ENCODE measurements around the gene FIGNL2. TPM values are rescaled to one million over a fixed set of nuclear protein-coding genes. Genes with fewer than 3 reads are reported as not detected.

The FIGNL2 gene
- total and polyA plus RNA-seq, 2 of the 4 experiments (the other 2 are of a cell fraction) = under 0.01 to 0.12 TPM

DNA sequence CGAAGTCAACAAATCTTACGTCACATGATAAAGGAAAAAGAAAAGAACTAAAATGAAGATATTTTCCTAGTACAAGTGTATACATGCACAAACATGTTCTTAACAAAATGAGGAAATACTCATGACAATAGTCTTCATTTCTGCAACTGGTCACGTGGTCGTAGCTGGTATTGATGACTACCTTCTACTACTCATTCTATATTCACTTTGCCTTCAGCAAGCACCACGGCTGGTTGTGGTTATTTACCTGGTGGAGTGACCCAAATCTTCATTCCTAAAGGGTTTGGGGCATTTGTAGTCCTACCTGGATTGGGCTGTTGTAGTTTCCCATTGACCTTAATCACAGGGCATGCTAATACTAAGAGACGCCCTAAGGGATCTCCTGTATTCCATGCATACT, 51.2 kb downstream of the FIGNL2 start:
- Histone ChIP-seq H2BK20ac (ENCODE audit: low read depth, low read length) (no peak overlapping the region), H3K4ac (ENCODE audit: low read depth, low read length) (no peak overlapping the region), H3K14ac (replicated peaks; ENCODE audit: low read depth, low read length) (no peak overlapping the region), H2AK9ac (replicated peaks; ENCODE audit: low read depth, low read length, poor library complexity) (no peak overlapping the region), H3K9me1 (ENCODE audit: insufficient read depth, low read length) (0 out of 2 replicates have a peak, but pooled peaks cover 3% of the 10 kb centered on the region), H2BK15ac (ENCODE audit: low read depth, low read length) (no peak overlapping the region), H4K8ac (ENCODE audit: low read depth in 2 of 2, low read length in 2 of 2) (no peak overlapping the region), H3K4me2 (ENCODE audit: low read depth, low read length) (no peak overlapping the region), H3K4me3 (ENCODE audit: insufficient read depth, low read depth, low read length) (no peak overlapping the region), H4K20me1 (ENCODE audit: insufficient read depth, low read length) (no peaks in the 10 kb centered on the region), H3K18ac (ENCODE audit: low read depth, low read length) (no peak overlapping the region), H3K4me1 (ENCODE audit: control insufficient read depth, insufficient read depth, low read length) (no peaks in the 10 kb centered on the region; the same call in 1 of the 2 replicates), H2BK120ac (ENCODE audit: low read depth, low read length) (no peak overlapping the region), H3K56ac (ENCODE audit: extremely low read depth, insufficient read depth, low read length) (no peak overlapping the region), H3K27ac (ENCODE audit: insufficient read depth, low read length) (no peak overlapping the region), H3K27me3 (ENCODE audit: control insufficient read depth, insufficient read depth, low read length) (no peaks in the 10 kb centered on the region), H3K9ac (ENCODE audit: low read depth, low read length) (no peak overlapping the region), H3K79me1 (ENCODE audit: low read depth in 1 of 2, low read length in 2 of 2) (no peaks in the 10 kb centered on the region), H2AK5ac (ENCODE audit: low read depth, low read length) (no peak overlapping the region), H3K23ac (ENCODE audit: low read depth, low read length) (no peak overlapping the region), H2BK5ac (ENCODE audit: low read depth, low read length, poor library complexity, severe bottlenecking) (no peak overlapping the region), H2AFZ (replicated peaks; ENCODE audit: low read length, poor library complexity) (no peak overlapping the region), H3K36me3 (ENCODE audit: control insufficient read depth, insufficient read depth, low read length) (peaks cover 6% of the 10 kb centered on the region; the same call in 1 of the 2 replicates), H4K5ac (ENCODE audit: low read depth, low read length) (no peak overlapping the region), H4K91ac (ENCODE audit: insufficient read depth, low read depth, low read length) (no peak overlapping the region), H3K9me3 (ENCODE audit: control insufficient read depth, insufficient read depth, low read length) (no peaks in the 10 kb centered on the region)
- CTCF ChIA-PET = no interaction called here
- in situ Hi-C loops (cut with MboI; ENCODE audit: low sequenced_read_pairs) = no loop called here
- intact Hi-C loops (cut with micrococcal nuclease) = no loop called here
- BruUV-seq (replicated peaks) = no TSS peak
- DNase-seq = no peak
- TF ChIP-seq, protein P1, sequence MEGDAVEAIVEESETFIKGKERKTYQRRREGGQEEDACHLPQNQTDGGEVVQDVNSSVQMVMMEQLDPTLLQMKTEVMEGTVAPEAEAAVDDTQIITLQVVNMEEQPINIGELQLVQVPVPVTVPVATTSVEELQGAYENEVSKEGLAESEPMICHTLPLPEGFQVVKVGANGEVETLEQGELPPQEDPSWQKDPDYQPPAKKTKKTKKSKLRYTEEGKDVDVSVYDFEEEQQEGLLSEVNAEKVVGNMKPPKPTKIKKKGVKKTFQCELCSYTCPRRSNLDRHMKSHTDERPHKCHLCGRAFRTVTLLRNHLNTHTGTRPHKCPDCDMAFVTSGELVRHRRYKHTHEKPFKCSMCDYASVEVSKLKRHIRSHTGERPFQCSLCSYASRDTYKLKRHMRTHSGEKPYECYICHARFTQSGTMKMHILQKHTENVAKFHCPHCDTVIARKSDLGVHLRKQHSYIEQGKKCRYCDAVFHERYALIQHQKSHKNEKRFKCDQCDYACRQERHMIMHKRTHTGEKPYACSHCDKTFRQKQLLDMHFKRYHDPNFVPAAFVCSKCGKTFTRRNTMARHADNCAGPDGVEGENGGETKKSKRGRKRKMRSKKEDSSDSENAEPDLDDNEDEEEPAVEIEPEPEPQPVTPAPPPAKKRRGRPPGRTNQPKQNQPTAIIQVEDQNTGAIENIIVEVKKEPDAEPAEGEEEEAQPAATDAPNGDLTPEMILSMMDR (conservative IDR thresholded peaks at IDR 0.05; ENCODE audit: low read depth, low read length) = no peak
- no peak for TF ChIP-seq MXI1 (IDR thresholded peaks at IDR 0.05; ENCODE audit: borderline replicate concordance, low read depth, low read length)
- no peak for TF ChIP-seq MAZ (IDR thresholded peaks at IDR 0.05; ENCODE audit: borderline replicate concordance, low read depth, low read length)
- TF ChIP-seq, protein P2, sequence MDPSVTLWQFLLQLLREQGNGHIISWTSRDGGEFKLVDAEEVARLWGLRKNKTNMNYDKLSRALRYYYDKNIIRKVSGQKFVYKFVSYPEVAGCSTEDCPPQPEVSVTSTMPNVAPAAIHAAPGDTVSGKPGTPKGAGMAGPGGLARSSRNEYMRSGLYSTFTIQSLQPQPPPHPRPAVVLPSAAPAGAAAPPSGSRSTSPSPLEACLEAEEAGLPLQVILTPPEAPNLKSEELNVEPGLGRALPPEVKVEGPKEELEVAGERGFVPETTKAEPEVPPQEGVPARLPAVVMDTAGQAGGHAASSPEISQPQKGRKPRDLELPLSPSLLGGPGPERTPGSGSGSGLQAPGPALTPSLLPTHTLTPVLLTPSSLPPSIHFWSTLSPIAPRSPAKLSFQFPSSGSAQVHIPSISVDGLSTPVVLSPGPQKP (IDR thresholded peaks at IDR 0.05; ENCODE audit: borderline replicate concordance, low read depth, low read length) = no peak
- TF ChIP-seq BHLHE40 (IDR thresholded peaks at IDR 0.05; ENCODE audit: low read depth, low read length) = no peak
- no peak for TF ChIP-seq MAFK (IDR thresholded peaks at IDR 0.05; ENCODE audit: low read depth, low read length)
- TF ChIP-seq, protein P3, sequence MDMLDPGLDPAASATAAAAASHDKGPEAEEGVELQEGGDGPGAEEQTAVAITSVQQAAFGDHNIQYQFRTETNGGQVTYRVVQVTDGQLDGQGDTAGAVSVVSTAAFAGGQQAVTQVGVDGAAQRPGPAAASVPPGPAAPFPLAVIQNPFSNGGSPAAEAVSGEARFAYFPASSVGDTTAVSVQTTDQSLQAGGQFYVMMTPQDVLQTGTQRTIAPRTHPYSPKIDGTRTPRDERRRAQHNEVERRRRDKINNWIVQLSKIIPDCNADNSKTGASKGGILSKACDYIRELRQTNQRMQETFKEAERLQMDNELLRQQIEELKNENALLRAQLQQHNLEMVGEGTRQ (IDR thresholded peaks at IDR 0.05; ENCODE audit: low read depth, low read length) = no peak
- no peak for TF ChIP-seq CEBPB (IDR thresholded peaks at IDR 0.05; ENCODE audit: low read depth, low read length)
- no peak for TF ChIP-seq FOS (IDR thresholded peaks at IDR 0.05; ENCODE audit: low read depth, low read length)
- no peak for TF ChIP-seq SMC3 (IDR thresholded peaks at IDR 0.05; ENCODE audit: low read depth, low read length)
- no peak for TF ChIP-seq NFE2L2 (IDR thresholded peaks at IDR 0.05; ENCODE audit: low read depth, low read length)
- no peak for ATAC-seq (ENCODE audit: low read depth)
- POLR2A ChIA-PET (ENCODE audit: unreplicated experiment) = no interaction called here
- dilution Hi-C loops (cut with HindIII; ENCODE audit: low sequenced_read_pairs, unreplicated experiment) = no loop called here
- no CpG with 5 or more reads among the region's 6 CpGs for WGBS, 2 experiments (ENCODE audit: extremely low coverage in 2 of 2, insufficient read length in 1 of 2)

Data from IMR-90 (cell line).